Suprapubic skin (tissue), 4 donors: ENCODE results near the gene ASIC2. TPM values are rescaled to one million over a fixed set of nuclear protein-coding genes. Genes with fewer than 3 reads are reported as not detected.

ENCODE experiments used
- DNase-seq, 2 donors: peaks; one replicate each; pipeline ENCODE4 v3.0.0-alpha.2; 2019; ENCODE audit warnings: low spot score in 2 of 2
- H3K27ac ChIP-seq: fragments of 200-600 bp; sonication (generic); one replicate; pipeline ENCODE4 v1.5.1; 2019
- H3K27me3 ChIP-seq: fragments of 200-600 bp; sonication (generic); one replicate; pipeline ENCODE4 v1.5.1; 2019
- H3K36me3 ChIP-seq: fragments of 200-600 bp; sonication (generic); one replicate; pipeline ENCODE4 v1.5.1; 2019
- H3K4me1 ChIP-seq: fragments of 200-600 bp; sonication (generic); one replicate; pipeline ENCODE4 v1.5.1; 2019
- H3K4me3 ChIP-seq: fragments of 200-600 bp; sonication (generic); one replicate; pipeline ENCODE4 v1.5.1; 2019; ENCODE audit warnings: mild to moderate bottlenecking
- H3K9me3 ChIP-seq: fragments of 200-600 bp; sonication (generic); one replicate; pipeline ENCODE4 v1.5.1; 2019
- EP300 ChIP-seq: sonication (generic); formaldehyde crosslinking; IDR thresholded peaks from one replicate; pipeline ENCODE4 v1.6.1; 2017; ENCODE audit warnings: antibody characterized with exemption
- POLR2A ChIP-seq, 2 donors: fragments of 450-650 bp; IDR thresholded peaks; one replicate each; pipeline ENCODE4 v1.6.1; 2017; ENCODE audit warnings: antibody characterized with exemption in 2 of 2, mild to moderate bottlenecking in 2 of 2, moderate library complexity in 2 of 2
- POLR2AphosphoS5 ChIP-seq, 3 donors: sonication (generic); formaldehyde crosslinking; IDR thresholded peaks; one replicate each; pipeline ENCODE4 v1.6.1; 2017; ENCODE audit warnings: antibody characterized with exemption in 3 of 3
- WGBS: methylation state at CpG from one replicate; pipeline ENCODE4 v1.1.5; 2018; 5-methylcytosine and 5-hydroxymethylcytosine counted together
- total RNA-seq, 4 donors: library from RNA; depleted of rRNA; stranded (reverse); fragments of >200 nt; gene quantifications; one replicate each; pipeline ENCODE4 v1.1.0, GENCODE V29; 2016
- TF ChIP-seq, protein P1 (sequence below), 2 donors: fragments of 200-600 bp in 1 of 2; fragments of 450-650 bp in 1 of 2; sonication (generic) in 1 of 2; IDR thresholded peaks; one replicate each; pipeline ENCODE4 v1.5.1; 2016 to 2019; ENCODE audit warnings: antibody characterized with exemption in 2 of 2, mild to moderate bottlenecking in 1 of 2, moderate library complexity in 1 of 2

The ASIC2 gene
- total RNA-seq, 4 donors from 2014 or later = not detected

DNA sequence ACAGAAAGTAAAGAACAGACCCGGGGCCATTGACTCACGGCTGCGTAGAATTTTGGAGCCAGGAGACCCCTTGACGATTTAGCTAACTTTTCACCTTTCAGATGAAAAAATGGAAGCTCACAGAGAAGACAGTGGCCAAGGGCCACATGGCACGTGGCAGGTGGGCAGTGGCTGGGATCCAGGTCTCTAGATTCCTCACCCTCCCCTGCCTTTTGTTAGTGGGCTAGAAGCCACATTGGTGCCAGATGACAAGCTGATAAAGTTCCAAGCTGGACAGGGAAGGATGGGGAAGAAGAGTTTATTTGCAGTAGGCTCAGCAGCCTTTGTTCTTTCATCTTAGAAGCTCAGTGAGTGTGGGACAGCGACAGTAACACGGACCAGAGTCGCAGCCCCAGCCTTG is 195.7 kb downstream of the ASIC2 start:
- Histone ChIP-seq H3K27ac (no peak overlapping the region), H3K36me3 (no peaks in the 10 kb centered on the region), H3K9me3 (no peaks in the 10 kb centered on the region), H3K4me3 (no peak overlapping the region), H3K27me3 (peaks cover 17% of the 10 kb centered on the region), H3K4me1 (no peaks in the 10 kb centered on the region)
- 77% methylated on average over 8 of the region's 8 CpGs for WGBS
- no peak for DNase-seq
- TF ChIP-seq POLR2A (IDR thresholded peaks at IDR 0.05) = no peak
- no peak for TF ChIP-seq EP300
- TF ChIP-seq, protein P1, sequence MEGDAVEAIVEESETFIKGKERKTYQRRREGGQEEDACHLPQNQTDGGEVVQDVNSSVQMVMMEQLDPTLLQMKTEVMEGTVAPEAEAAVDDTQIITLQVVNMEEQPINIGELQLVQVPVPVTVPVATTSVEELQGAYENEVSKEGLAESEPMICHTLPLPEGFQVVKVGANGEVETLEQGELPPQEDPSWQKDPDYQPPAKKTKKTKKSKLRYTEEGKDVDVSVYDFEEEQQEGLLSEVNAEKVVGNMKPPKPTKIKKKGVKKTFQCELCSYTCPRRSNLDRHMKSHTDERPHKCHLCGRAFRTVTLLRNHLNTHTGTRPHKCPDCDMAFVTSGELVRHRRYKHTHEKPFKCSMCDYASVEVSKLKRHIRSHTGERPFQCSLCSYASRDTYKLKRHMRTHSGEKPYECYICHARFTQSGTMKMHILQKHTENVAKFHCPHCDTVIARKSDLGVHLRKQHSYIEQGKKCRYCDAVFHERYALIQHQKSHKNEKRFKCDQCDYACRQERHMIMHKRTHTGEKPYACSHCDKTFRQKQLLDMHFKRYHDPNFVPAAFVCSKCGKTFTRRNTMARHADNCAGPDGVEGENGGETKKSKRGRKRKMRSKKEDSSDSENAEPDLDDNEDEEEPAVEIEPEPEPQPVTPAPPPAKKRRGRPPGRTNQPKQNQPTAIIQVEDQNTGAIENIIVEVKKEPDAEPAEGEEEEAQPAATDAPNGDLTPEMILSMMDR (IDR thresholded peaks at IDR 0.05) = no peak
- TF ChIP-seq POLR2AphosphoS5 (IDR thresholded peaks at IDR 0.05) = no peak

DNA sequence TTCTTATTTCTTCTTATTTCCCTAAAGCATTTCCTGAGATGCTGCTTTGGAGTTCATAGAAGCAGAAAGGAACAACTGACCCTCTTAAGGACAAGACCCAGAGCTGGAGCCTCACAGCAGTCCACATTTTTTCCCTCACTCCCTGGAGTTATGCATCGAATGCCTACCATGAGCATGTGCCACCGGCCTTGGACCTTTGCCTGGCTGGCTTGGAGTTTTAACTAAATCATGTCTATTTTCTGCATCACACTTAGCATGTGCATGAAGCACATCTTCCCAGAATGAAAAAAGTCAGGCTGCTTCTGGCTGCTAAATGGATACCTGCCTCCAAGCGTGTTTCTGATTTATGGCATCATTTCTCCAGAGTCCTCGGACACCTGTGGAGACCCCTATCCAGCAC is 196.9 kb downstream of the ASIC2 start:
- Histone ChIP-seq H3K9me3 (no peaks in the 10 kb centered on the region), H3K36me3 (no peaks in the 10 kb centered on the region)

DNA sequence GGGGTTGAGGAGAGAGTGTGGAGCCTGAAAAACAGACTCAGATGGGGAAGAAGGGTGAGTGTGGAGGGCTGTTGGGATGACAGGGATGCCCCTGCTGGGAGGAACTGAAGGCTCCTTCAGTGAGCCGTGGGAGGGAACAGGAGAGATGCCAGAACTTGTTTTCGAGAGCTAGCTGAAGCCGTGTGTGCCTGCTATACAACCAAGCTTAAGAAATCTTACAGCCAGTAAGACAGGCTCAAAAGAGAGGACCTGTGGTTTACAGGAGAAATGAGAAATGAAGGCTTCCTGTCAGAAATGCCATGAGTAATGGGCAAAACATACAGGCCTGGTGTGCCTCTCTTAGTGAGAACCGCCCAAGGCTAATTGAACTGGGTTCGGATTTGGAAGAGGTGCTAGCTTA is 201.8 kb downstream of the ASIC2 start:
- Histone ChIP-seq H3K9me3 (no peaks in the 10 kb centered on the region), H3K4me1 (no peaks in the 10 kb centered on the region), H3K27me3 (peaks cover 34% of the 10 kb centered on the region), H3K36me3 (no peaks in the 10 kb centered on the region), H3K27ac (no peak overlapping the region), H3K4me3 (no peak overlapping the region)
- WGBS = 43% methylated on average over 5 of the region's 5 CpGs
- DNase-seq = no peak
- TF ChIP-seq EP300 (no peak), POLR2AphosphoS5 (IDR thresholded peaks at IDR 0.05) (no peak), POLR2A (IDR thresholded peaks at IDR 0.05) (no peak)
- TF ChIP-seq, protein P1 (IDR thresholded peaks at IDR 0.05) = no peak

More for the DNA sequence above, 196.9 kb downstream of the ASIC2 start:
- WGBS = 81% methylated on average over 4 of the region's 4 CpGs
- no peak for TF ChIP-seq POLR2AphosphoS5 (IDR thresholded peaks at IDR 0.05)
- TF ChIP-seq EP300 = no peak
- TF ChIP-seq POLR2A (IDR thresholded peaks at IDR 0.05) = no peak
- TF ChIP-seq, protein P1 (IDR thresholded peaks at IDR 0.05) = no peak
- DNase-seq = no peak
- Histone ChIP-seq H3K27me3 (peaks cover 20% of the 10 kb centered on the region), H3K4me3 (no peak overlapping the region), H3K27ac (no peak overlapping the region), H3K4me1 (no peaks in the 10 kb centered on the region)

DNA sequence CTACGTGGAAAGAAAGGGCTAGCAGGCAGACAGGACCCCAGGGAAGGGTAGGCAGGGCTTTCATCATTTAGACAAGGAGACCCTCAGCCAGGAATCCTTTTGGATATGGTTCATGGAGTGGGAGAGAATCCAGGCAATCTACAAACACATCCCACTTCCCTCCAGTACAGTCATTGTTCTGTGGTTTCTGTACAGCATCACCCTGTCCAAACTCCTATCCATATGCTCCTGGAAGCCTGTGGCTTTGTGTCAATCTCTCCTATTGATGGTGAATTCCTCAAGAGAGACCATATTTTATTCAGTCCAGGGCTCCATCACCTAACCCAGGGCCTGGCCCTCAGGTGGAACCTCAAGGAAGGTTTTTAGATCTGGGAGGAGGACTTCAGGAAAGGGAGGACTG is 202.3 kb downstream of the ASIC2 start:
- H3K27ac ChIP-seq = no peak overlapping the region
- no peak for DNase-seq
- H3K9me3 ChIP-seq = no peaks in the 10 kb centered on the region
- peaks cover 34% of the 10 kb centered on the region for H3K27me3 ChIP-seq
- H3K4me1 ChIP-seq = no peaks in the 10 kb centered on the region
- no peak overlapping the region for H3K4me3 ChIP-seq
- WGBS = 85% methylated on average over 1 of the region's 1 CpG
- no peak for TF ChIP-seq POLR2A (IDR thresholded peaks at IDR 0.05)
- no peak for TF ChIP-seq POLR2AphosphoS5 (IDR thresholded peaks at IDR 0.05)
- TF ChIP-seq EP300 = no peak
- TF ChIP-seq, protein P1 (IDR thresholded peaks at IDR 0.05) = no peak
- H3K36me3 ChIP-seq = no peaks in the 10 kb centered on the region

DNA sequence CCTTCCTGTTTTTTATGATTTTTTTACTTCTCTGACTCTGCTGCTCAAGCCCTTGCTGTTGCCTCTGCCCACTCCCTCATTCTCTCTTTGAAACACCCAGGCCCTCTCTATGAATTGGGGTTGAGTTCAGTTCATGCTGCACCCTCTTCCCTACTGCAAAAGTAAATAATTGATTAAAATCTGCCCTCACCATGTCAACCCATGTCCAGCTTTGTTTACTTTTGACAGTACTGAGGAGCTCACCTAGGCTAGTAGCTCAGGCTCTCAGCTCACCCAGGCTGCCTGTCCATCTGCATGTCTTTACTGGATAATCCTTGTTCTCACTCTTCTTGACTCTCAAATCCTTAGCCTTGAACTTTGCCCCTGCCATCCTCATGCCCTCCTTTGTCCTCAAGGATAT is 206.2 kb downstream of the ASIC2 start:
- Histone ChIP-seq H3K36me3 (no peaks in the 10 kb centered on the region), H3K4me3 (no peak overlapping the region), H3K9me3 (no peaks in the 10 kb centered on the region), H3K27ac (no peak overlapping the region), H3K27me3 (peaks cover 30% of the 10 kb centered on the region), H3K4me1 (no peaks in the 10 kb centered on the region)
- TF ChIP-seq, protein P1 (IDR thresholded peaks at IDR 0.05) = no peak
- no peak for TF ChIP-seq POLR2AphosphoS5 (IDR thresholded peaks at IDR 0.05)
- no peak for TF ChIP-seq POLR2A (IDR thresholded peaks at IDR 0.05)
- TF ChIP-seq EP300 = no peak
- no peak for DNase-seq
